ENCODE results near the gene CEP89. TPM values are rescaled to one million over a fixed set of nuclear protein-coding genes. Genes with fewer than 3 reads are reported as not detected.

Gene CEP89
- total and polyA plus RNA-seq, 4 donors: 8.7 to 18.7 (median 14.0) TPM

DNA sequence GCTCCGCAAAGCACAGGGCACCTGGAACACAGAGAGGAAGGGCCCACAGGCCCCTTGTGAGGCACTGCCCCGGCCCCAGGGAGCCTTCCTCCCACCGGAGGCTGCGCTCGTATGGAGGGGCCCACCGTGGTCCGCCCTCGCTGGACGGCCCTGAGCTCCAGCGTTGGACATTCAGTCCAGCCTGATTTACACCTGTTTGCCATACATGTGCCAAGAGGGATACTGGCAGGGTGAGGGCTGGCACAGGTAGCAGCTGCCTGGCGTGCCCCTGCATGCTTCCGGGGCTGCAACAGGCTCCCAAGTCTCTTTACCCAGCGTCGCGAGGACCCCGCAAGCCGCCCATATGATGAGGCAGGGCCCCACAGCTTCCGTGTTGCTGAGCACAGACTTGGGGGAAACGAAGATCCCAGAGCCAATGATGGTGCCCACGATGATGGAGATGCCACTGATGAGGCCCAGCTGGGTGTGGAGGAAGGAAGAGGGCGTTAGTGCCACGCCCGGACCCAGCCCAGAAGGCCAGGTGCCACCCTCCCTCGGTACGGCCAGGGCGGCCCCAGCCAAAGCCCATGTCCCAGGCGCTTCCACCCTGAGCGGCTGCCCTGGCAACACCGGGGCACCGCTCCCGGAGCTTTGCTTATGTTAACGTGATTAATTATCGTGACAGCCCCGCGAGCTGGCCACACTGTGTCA is 107.3 kb downstream of the CEP89 start:
- Histone ChIP-seq H3K27ac (ENCODE audit: low read depth in 1 of 2, low read length in 1 of 2) (no peak overlapping the region), H3K27me3 (ENCODE audit: control insufficient read depth in 3 of 3, insufficient read depth in 3 of 3, low read length in 2 of 3) (no peaks in the 10 kb centered on the region), H3K9me3 (ENCODE audit: control insufficient read depth in 4 of 4, insufficient read depth in 3 of 4, low read length in 3 of 4) (no peaks in the 10 kb centered on the region), H3K9ac (ENCODE audit: insufficient read depth in 1 of 2, low read length in 2 of 2) (no peak overlapping the region), H3K36me3 (ENCODE audit: control insufficient read depth in 4 of 4, insufficient read depth in 4 of 4, low read length in 4 of 4) (no peaks in the 10 kb centered on the region), H3K4me3 (no peak overlapping the region), H3K4me1 (ENCODE audit: control insufficient read depth in 5 of 5, insufficient read depth in 5 of 5, low read length in 5 of 5) (no peaks in the 10 kb centered on the region)
- ATAC-seq (ENCODE audit: insufficient read depth, low FRiP score): no peak
- no peak for DNase-seq
- TF ChIP-seq, protein P1, sequence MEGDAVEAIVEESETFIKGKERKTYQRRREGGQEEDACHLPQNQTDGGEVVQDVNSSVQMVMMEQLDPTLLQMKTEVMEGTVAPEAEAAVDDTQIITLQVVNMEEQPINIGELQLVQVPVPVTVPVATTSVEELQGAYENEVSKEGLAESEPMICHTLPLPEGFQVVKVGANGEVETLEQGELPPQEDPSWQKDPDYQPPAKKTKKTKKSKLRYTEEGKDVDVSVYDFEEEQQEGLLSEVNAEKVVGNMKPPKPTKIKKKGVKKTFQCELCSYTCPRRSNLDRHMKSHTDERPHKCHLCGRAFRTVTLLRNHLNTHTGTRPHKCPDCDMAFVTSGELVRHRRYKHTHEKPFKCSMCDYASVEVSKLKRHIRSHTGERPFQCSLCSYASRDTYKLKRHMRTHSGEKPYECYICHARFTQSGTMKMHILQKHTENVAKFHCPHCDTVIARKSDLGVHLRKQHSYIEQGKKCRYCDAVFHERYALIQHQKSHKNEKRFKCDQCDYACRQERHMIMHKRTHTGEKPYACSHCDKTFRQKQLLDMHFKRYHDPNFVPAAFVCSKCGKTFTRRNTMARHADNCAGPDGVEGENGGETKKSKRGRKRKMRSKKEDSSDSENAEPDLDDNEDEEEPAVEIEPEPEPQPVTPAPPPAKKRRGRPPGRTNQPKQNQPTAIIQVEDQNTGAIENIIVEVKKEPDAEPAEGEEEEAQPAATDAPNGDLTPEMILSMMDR (IDR thresholded peaks at IDR 0.05; ENCODE audit: control extremely low read depth, extremely low read depth): no peak
- 81 to 85% methylated on average over 35 of the region's 35 CpGs for WGBS, 2 donors

DNA sequence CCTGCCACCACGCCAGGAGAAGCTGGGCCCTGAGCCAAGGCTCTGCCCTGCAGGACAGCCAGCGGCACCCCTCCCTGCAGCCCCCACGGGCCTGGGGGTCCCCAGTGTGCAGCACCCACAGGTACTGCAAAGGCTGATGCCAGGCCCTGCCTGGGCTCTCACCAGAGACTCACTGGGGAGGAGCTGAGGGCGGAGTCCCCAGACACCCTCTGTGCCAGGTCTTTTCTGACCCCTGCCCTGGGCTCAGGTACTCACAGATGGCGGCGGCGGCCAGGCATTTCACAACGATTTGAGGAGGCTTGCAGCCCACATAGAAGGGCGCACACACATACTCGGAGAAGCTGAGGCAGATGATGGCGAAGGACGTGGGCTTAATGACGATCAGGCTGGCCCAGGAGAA is 107.9 kb downstream of the CEP89 start:
- TF ChIP-seq, protein P1 (IDR thresholded peaks at IDR 0.05; ENCODE audit: control extremely low read depth, extremely low read depth): no peak
- WGBS, 2 donors: 91 to 93% methylated on average over 13 of the region's 13 CpGs

DNA sequence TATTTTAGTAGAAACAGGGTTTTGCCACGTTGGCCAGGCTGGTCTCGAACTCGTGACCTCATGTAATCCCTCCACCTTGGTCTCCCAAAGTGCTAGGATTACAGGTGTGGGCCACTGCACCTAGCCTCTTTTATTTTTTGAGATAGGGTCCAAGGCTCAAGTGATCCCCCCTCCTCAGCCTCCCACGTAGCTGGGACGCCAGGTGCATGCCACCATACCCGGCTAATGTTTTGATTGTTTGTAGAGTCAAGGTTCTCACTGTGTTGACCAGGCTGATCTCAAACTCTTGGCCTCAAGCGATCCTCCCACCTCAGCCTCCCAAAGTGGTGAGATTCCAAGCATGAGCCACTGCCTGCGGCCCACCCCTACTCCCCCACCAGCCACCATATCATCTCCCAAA is 108.5 kb downstream of the CEP89 start:
- ATAC-seq (ENCODE audit: insufficient read depth, low FRiP score): no peak
- no peaks in the 10 kb centered on the region for H3K36me3 ChIP-seq (ENCODE audit: control insufficient read depth in 4 of 4, insufficient read depth in 4 of 4, low read length in 4 of 4)
- no peak for DNase-seq
- no peaks in the 10 kb centered on the region for H3K4me1 ChIP-seq (ENCODE audit: control insufficient read depth in 5 of 5, insufficient read depth in 5 of 5, low read length in 5 of 5)
- H3K9me3 ChIP-seq (ENCODE audit: control insufficient read depth in 4 of 4, insufficient read depth in 3 of 4, low read length in 3 of 4): no peaks in the 10 kb centered on the region
- no peak overlapping the region for H3K9ac ChIP-seq (ENCODE audit: insufficient read depth in 1 of 2, low read length in 2 of 2)
- TF ChIP-seq, protein P1 (IDR thresholded peaks at IDR 0.05; ENCODE audit: control extremely low read depth, extremely low read depth): no peak
- 96 to 97% methylated on average over 8 of the region's 8 CpGs for WGBS, 2 donors
- H3K4me3 ChIP-seq: no peak overlapping the region
- H3K27me3 ChIP-seq (ENCODE audit: control insufficient read depth in 3 of 3, insufficient read depth in 3 of 3, low read length in 2 of 3): no peaks in the 10 kb centered on the region
- no peak overlapping the region for H3K27ac ChIP-seq (ENCODE audit: low read depth in 1 of 2, low read length in 1 of 2)

More for the DNA sequence above, 107.9 kb downstream of the CEP89 start:
- DNase-seq (no peak), ATAC-seq (ENCODE audit: insufficient read depth, low FRiP score) (no peak)
- H3K4me3 ChIP-seq: no peak overlapping the region
- no peaks in the 10 kb centered on the region for H3K36me3 ChIP-seq (ENCODE audit: control insufficient read depth in 4 of 4, insufficient read depth in 4 of 4, low read length in 4 of 4)
- no peak overlapping the region for H3K27ac ChIP-seq (ENCODE audit: low read depth in 1 of 2, low read length in 1 of 2)
- H3K27me3 ChIP-seq (ENCODE audit: control insufficient read depth in 3 of 3, insufficient read depth in 3 of 3, low read length in 2 of 3): no peaks in the 10 kb centered on the region
- H3K9ac ChIP-seq (ENCODE audit: insufficient read depth in 1 of 2, low read length in 2 of 2): no peak overlapping the region
- no peaks in the 10 kb centered on the region for H3K4me1 ChIP-seq (ENCODE audit: control insufficient read depth in 5 of 5, insufficient read depth in 5 of 5, low read length in 5 of 5)
- H3K9me3 ChIP-seq (ENCODE audit: control insufficient read depth in 4 of 4, insufficient read depth in 3 of 4, low read length in 3 of 4): no peaks in the 10 kb centered on the region

DNA sequence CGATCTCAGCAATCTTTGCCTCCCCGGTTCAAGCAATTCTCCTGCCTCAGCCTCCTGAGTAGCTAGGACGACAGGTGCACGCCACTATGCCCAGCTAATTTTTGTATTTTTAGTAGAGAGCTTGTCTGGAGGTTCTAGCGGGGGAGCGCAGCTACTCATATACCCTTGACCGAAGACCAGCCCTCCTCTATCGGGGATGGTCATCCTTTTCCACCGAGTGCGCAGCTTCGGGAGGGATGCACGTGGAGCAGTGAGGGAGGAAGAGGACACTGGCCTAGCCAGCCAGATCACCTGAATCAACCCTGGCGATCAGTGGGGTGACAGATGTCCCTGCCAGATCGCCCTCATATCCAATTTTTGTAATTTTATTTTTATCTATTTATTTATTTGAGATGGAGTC is 109.0 kb downstream of the CEP89 start:
- 95 to 96% methylated on average over 14 of the region's 14 CpGs for WGBS, 2 donors
- no peak for ATAC-seq (ENCODE audit: insufficient read depth, low FRiP score)
- Histone ChIP-seq H3K9me3 (ENCODE audit: control insufficient read depth in 4 of 4, insufficient read depth in 3 of 4, low read length in 3 of 4) (no peaks in the 10 kb centered on the region), H3K36me3 (ENCODE audit: control insufficient read depth in 4 of 4, insufficient read depth in 4 of 4, low read length in 4 of 4) (no peaks in the 10 kb centered on the region), H3K4me1 (ENCODE audit: control insufficient read depth in 5 of 5, insufficient read depth in 5 of 5, low read length in 5 of 5) (no peaks in the 10 kb centered on the region), H3K4me3 (no peak overlapping the region), H3K9ac (ENCODE audit: insufficient read depth in 1 of 2, low read length in 2 of 2) (no peak overlapping the region), H3K27ac (ENCODE audit: low read depth in 1 of 2, low read length in 1 of 2) (no peak overlapping the region), H3K27me3 (ENCODE audit: control insufficient read depth in 3 of 3, insufficient read depth in 3 of 3, low read length in 2 of 3) (no peaks in the 10 kb centered on the region)
- TF ChIP-seq, protein P1 (IDR thresholded peaks at IDR 0.05; ENCODE audit: control extremely low read depth, extremely low read depth): no peak
- DNase-seq: no peak

Data from lung (tissue), 12 donors.